ENCODE measurements around the gene MYCBPAP. TPM values are rescaled to one million over a fixed set of nuclear protein-coding genes. Genes with fewer than 3 reads are reported as not detected.
A peak's percentile ranks its signal among the peaks of the same experiment; 100 is the strongest.

Gene MYCBPAP
- total RNA-seq, 1 donor from 2014 or later: 0.26 TPM

- no peaks in the 10 kb centered on the region for H3K27me3 ChIP-seq (ENCODE audit: control insufficient read depth, insufficient read depth, low read length)
- DNase-seq (ENCODE audit: low read depth): no peak
- H3K36me3 ChIP-seq (ENCODE audit: control insufficient read depth, insufficient read depth, low read length): no peaks in the 10 kb centered on the region
- TF ChIP-seq CTCF (IDR thresholded peaks at IDR 0.05; ENCODE audit: insufficient read depth, low read length, severe bottlenecking): no peak
- FAIRE-seq: no peak
- H3K4me3 ChIP-seq (ENCODE audit: low read depth, low read length): no peak overlapping the region
Measured at GRCh38 chr17:50527155-50527762, 19.0 kb downstream of the MYCBPAP start.

GRCh38 chr17:50527949-50528474, 19.8 kb downstream of the MYCBPAP start:
- H3K27me3 ChIP-seq (ENCODE audit: control insufficient read depth, insufficient read depth, low read length): no peaks in the 10 kb centered on the region
- TF ChIP-seq CTCF (IDR thresholded peaks at IDR 0.05; ENCODE audit: insufficient read depth, low read length, severe bottlenecking): no peak
- DNase-seq (ENCODE audit: low read depth) (no peak), FAIRE-seq (no peak)
- H3K4me3 ChIP-seq (ENCODE audit: low read depth, low read length): no peak overlapping the region
- no peaks in the 10 kb centered on the region for H3K36me3 ChIP-seq (ENCODE audit: control insufficient read depth, insufficient read depth, low read length)

GRCh38 chr17:50529849-50530248, 21.6 kb downstream of the MYCBPAP start:
- DNase-seq (ENCODE audit: low read depth) (no peak), FAIRE-seq (no peak)
- H3K4me3 ChIP-seq (ENCODE audit: low read depth, low read length): no peak overlapping the region
- TF ChIP-seq CTCF (IDR thresholded peaks at IDR 0.05; ENCODE audit: insufficient read depth, low read length, severe bottlenecking): no peak
- H3K27me3 ChIP-seq (ENCODE audit: control insufficient read depth, insufficient read depth, low read length): no peaks in the 10 kb centered on the region
- H3K36me3 ChIP-seq (ENCODE audit: control insufficient read depth, insufficient read depth, low read length): no peaks in the 10 kb centered on the region

GRCh38 chr17:50531428-50532025, 23.3 kb downstream of the MYCBPAP start:
- Histone ChIP-seq H3K27me3 (ENCODE audit: control insufficient read depth, insufficient read depth, low read length) (no peaks in the 10 kb centered on the region), H3K36me3 (ENCODE audit: control insufficient read depth, insufficient read depth, low read length) (peaks cover 1% of the 10 kb centered on the region), H3K4me3 (ENCODE audit: low read depth, low read length) (no peak overlapping the region)
- no peak for TF ChIP-seq CTCF (IDR thresholded peaks at IDR 0.05; ENCODE audit: insufficient read depth, low read length, severe bottlenecking)
- FAIRE-seq: no peak
- no peak for DNase-seq (ENCODE audit: low read depth)

- FAIRE-seq (no peak), DNase-seq (ENCODE audit: low read depth) (peak; percentile 65)
- TF ChIP-seq CTCF (IDR thresholded peaks at IDR 0.05; ENCODE audit: insufficient read depth, low read length, severe bottlenecking): peak; percentile 3
- H3K36me3 ChIP-seq (ENCODE audit: control insufficient read depth, insufficient read depth, low read length): peaks cover 6% of the 10 kb centered on the region
- H3K27me3 ChIP-seq (ENCODE audit: control insufficient read depth, insufficient read depth, low read length): no peaks in the 10 kb centered on the region
- H3K4me3 ChIP-seq (ENCODE audit: low read depth, low read length): peak within 1 kb of the TSS; percentile 70
Measured at GRCh38 chr17:50532452-50533024, 24.3 kb downstream of the MYCBPAP start, which contains the start of gene EPN3. EPN3 (plus strand) TSS chr17:50532735; CDS start chr17:50536557, 3,822 bp downstream.
